ENCODE data around the gene MYO9A.

Gene MYO9A, protein sequence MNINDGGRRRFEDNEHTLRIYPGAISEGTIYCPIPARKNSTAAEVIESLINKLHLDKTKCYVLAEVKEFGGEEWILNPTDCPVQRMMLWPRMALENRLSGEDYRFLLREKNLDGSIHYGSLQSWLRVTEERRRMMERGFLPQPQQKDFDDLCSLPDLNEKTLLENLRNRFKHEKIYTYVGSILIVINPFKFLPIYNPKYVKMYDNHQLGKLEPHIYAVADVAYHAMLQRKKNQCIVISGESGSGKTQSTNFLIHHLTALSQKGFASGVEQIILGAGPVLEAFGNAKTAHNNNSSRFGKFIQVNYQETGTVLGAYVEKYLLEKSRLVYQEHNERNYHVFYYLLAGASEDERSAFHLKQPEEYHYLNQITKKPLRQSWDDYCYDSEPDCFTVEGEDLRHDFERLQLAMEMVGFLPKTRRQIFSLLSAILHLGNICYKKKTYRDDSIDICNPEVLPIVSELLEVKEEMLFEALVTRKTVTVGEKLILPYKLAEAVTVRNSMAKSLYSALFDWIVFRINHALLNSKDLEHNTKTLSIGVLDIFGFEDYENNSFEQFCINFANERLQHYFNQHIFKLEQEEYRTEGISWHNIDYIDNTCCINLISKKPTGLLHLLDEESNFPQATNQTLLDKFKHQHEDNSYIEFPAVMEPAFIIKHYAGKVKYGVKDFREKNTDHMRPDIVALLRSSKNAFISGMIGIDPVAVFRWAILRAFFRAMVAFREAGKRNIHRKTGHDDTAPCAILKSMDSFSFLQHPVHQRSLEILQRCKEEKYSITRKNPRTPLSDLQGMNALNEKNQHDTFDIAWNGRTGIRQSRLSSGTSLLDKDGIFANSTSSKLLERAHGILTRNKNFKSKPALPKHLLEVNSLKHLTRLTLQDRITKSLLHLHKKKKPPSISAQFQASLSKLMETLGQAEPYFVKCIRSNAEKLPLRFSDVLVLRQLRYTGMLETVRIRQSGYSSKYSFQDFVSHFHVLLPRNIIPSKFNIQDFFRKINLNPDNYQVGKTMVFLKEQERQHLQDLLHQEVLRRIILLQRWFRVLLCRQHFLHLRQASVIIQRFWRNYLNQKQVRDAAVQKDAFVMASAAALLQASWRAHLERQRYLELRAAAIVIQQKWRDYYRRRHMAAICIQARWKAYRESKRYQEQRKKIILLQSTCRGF (N-terminal part only)

DNA sequence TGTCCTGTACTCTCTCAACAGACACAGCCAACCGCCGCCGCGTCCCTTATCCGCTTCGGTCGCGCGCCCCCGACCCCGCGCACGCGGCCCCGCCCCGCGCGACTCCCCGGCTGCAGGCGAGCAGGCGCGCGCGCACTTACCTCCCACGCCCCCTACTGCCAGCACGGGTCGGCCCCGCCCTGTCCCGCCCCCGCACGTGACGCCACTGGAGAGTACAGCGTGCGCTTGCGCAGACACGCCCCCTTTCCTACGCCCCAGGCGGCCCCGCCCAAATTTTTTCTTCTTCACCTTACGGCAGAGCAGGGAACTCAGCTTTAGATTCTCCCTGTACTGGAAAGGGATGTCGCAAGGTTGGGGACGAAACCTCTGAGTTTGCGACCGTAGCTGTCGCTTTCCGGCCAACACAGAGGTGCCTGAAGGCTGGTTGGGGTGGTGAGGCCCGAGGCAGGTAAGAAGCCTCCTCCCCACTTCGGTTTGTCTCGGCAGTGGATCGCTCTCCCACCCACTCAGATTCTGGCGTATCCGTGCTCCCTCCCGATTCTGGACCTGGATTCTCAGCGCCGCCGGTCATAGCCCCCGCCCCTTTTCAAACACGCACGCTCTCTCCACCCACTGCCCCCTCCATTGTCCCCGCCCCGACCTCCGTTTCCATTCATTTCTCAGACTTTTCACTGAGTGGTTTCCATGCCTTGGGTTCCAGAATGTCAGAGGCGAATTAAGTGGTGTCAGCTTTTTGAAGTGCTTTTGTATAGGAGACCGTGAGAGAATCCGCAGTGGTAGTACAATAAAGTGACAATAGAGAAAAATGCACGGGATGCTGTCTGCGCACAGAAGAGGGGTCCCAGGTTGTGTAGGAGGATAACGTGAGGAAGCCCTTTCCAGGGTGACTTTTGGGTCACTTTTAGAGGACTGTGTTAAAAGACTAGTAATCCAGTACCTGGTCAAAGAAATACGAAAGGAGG is at the start of gene MYO9A, which contains the start of gene SENP8:
MYO9A (minus strand) TSS at position 134 of the 962 bp plus-strand sequence. CDS start 71,587 bp downstream, outside the sequence.
SENP8 (plus strand) TSS at position 387 of the 962 bp plus-strand sequence. CDS start 21,221 bp downstream, outside the sequence.
- DNase-seq (ENCODE audit: low read depth): peak; percentile 99

DNA sequence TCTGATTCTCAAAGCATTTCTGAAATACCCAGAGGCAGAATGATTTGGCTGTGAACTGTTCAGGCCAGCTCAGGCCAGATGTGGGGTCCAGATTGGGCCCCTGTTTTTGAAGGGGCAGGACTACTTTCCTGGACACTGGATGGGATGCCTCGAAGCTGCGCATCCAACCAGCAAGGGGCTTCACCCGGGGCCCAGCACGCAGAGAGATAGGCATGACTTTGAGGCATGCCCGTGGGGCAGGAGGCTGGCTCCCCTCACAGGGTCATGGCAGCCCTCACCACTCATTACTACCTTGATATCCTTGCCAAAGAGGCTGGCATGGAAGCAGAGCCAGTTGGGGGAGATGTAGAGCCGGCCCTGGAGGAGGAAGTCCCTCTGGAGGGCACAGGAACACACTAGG is 49.5 kb upstream of the MYO9A start:
- no peak for DNase-seq (ENCODE audit: low read depth)

DNA sequence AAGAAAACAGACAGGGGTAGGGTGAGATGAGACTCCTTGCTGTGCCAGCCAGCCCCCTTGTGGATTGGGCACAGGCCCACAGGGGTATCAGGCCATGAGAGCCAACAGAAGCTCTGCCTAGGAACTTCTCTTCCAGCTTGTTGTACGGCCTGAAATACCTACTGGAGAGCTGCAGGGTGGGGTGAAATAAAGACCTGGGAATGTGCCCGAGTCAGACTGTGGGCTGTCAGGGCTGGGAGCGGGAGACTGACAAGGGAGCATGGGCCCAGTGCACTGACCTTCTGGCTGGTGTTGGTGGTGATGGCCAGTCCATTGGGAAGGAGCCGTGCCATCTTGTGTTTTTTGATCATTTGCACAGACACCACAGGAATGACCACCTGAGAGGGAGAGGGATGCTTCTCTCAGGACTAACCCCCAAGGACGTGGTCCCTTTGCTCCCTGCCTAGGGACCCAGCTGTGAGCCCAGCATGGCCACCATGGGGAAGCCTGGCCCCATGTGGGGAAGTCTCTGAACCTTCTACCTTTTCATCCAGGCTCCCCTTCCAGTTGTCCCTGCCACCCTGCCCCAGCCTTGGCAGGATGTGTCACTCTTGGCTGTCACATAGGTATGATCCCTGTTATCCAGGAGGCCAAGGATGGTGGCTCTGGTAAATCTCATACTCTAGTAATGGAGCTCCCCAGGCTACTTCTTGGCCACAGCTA is 48.9 kb upstream of the MYO9A start:
- no peak for DNase-seq (ENCODE audit: low read depth)

DNA sequence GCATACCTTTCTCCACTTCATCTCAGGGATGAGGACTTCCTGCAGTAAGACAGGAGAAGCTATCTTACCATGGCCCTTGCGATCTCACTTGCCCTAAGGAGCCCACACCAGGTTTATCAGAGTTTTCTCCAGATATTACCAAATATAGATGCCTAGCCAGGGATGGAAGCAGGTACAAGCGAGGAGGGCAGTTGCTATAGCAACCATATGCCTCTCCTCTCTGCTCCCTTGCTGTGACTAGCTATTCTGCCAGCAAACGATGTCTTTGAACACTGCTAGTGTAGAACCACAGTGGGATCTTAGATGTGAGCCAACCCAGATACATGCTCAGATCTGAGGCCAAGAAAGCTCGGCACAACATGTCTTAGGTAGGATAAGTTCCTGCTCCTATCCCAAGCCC is 45.8 kb upstream of the MYO9A start:
- DNase-seq (ENCODE audit: low read depth): no peak

DNA sequence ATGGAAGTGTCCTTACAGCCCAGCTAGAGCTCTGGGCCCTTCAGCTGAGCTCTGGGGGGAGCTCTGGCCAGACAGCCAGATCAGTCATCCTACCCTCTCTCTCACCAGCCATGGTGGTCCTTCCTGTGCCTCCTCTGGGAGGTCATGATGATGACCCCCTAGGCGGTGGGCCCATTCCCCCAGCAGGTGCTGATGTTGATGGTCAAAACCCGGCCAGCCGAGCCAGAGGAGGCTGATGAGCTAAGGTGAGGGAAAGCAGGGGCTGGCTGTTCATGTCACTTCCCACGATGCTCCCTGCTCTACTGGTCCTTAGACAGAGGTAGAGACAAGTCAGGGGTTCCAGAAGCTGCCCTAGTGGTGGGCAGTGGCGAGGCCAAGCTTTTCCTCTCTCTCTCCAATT is 44.6 kb upstream of the MYO9A start:
- DNase-seq (ENCODE audit: low read depth): no peak

DNA sequence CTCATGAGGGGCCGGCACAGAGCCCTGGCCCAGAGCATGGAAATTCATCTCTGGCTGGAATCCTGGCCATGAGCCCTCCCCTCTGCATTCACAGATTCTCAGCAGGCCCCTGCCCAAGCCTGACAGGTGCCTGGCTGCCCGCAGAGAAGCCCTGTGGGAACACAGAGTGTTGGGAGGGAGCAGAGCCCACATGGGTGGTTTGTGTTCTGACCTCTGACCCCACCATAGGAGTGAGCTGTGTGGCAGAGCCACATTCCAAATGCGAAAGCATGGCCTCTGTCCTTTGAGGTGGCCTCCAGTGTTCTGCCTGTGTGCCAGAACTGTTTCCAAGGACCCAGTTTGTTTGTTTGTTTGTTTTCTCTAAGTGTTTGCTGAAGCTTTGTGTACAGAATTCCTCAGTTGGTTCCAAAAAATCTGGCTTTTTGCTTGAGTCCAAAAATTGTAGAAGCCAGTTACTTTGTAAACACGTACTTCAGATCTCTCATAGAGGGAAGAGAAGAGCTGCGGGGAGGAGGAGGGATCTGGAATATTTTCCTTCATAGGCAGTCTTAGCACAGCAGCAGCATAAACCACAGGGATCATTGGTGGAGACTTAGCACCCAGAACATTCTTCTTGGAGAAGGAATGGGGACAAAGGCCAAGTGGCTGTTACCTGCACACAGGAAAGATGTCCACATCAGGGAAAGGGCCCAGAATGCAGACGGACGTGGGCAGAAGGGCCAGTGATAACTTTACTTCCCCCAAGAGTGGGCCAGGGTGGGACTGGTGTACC is 43.6 kb upstream of the MYO9A start:
- DNase-seq (ENCODE audit: low read depth): no peak

DNA sequence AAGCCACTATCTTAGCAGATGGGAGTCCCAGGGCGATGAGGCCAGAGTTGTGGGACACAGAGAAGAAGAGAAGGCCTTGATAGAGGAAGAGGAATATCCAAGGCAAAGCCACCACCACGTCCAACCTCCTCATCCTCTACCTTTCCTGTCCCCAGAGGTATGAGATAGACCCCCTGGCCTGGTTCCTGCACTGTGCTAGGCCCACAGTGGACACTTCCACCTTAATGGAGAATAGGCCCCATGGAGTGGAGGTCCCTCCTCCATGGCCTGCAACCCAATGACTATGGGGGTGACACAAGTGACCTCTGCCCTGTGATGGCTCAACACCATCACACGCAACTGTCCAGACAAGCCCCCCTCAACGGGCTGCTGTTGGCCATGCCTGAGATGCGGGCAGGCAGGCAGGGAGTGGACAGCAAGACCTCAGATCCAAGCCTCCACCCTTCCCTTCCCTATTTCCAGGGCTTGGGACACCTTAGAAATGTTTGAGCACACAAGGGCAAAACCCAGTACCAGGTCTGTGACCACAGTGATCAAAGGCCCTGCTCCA is 42.8 kb upstream of the MYO9A start:
- no peak for DNase-seq (ENCODE audit: low read depth)

DNA sequence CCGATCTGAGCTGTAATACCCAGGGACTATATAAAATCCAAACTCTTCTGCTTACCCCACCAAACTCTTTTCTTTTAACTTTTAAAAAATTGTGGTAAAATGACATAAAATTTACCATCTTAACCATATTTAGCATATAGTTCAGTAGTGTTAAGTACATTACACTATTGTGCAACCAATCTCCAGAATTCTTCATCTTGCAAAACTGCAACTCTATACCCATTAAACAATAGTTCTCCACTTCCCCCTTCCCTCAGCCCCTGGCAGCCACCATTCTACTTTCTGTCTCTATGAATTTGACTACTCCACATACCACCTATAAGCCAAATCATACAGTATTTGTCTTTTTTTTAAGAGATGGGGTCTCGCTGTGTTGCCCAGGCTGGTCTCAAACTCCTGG is 39.0 kb upstream of the MYO9A start:
- DNase-seq (ENCODE audit: low read depth): no peak

DNA sequence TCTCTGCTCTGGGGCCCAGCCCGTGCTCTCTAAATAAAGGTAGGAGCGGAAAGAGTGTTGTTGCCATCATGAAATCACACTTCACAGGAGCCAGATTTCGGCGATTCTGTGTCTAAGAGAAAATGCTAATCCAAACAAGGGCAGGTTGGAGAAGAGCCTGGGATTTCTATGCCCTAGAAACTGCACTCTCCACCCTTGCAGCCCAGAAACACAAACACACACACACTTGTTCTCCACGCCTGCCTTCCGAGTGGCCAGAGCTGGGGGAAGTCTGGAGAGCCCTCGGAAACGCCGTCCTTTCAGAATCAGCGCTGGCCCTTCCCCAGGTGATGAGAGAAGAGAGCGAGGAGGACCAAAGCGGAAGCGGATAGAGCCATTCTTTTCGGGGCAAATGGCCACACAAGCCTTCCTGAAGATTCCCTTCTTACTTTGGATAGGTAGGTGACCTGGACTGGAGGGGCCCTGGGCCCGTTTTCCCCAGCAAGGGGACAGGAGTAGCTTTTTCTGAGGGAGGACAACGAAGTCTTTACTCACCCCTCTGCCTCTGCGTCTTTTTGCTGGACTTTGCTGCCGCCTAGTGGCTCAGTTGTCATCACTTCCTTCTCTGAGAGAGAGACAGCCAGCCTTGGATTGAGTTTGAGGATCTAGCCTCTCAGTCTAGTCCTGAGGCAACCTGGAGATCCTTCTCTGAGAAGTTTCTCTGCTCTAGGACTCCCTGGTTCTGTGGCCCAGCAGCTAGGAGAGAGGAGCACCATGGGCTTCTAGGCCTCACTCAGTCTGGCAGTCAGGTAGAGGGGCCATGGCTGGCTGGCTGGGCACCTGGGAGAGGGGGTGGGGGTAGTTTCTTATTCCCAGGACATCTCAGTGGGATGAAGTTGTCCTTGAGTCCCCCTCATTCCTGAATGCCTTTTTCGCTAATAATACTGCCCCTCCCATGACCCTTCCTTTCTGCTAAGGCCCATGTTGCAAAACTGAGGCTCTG is 38.0 kb upstream of the MYO9A start:
- peak; percentile 72 for DNase-seq (ENCODE audit: low read depth)

DNA sequence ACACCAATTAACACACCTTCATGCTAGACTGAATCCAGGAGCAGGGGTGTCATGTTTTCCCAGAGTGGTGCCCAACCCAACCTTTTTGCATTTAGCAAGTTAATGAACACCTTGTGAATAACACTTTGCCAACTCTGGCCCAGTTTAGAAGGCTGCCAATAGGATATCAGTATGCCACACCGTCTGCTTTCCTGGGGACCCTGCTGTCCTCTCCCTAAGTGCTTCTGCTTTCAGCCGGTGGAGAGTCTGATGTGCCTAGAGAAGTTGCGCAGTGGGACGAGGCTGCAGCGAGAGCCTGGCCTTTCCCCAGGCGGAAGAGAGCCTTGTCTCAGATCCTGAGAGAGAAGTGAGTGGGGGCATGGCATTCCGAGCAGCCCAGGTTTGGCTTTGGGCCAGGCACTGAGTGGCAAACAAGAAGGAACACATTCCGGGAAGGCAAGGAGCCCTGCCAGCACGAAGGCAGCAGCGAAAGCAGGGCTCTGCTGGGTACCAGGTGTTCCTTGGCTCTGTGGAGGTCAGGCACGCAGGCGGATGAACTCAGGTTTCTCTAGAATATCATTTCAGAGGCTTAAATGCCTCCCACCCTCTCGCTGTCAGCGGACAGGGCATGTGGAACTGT is 37.2 kb upstream of the MYO9A start:
- DNase-seq (ENCODE audit: low read depth): no peak

DNA sequence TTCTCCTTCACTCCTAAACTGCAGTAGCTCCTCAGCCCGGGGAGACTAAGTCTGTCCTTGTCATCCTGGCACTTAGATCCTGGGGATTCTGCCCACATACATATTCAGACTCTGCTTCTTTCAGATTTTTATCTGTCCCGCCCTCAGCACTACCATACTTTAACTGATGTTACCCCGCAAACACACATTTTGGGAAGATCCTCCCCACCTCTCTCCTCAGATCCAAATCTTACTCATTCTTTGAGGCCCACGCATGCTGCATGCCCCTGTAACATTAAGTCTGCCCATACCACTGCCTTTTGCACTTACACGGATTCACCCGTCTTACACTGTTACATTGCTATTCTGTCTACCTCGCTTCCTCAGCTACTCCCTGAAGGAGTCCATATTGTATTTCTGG is 36.4 kb upstream of the MYO9A start:
- DNase-seq (ENCODE audit: low read depth): no peak

DNA sequence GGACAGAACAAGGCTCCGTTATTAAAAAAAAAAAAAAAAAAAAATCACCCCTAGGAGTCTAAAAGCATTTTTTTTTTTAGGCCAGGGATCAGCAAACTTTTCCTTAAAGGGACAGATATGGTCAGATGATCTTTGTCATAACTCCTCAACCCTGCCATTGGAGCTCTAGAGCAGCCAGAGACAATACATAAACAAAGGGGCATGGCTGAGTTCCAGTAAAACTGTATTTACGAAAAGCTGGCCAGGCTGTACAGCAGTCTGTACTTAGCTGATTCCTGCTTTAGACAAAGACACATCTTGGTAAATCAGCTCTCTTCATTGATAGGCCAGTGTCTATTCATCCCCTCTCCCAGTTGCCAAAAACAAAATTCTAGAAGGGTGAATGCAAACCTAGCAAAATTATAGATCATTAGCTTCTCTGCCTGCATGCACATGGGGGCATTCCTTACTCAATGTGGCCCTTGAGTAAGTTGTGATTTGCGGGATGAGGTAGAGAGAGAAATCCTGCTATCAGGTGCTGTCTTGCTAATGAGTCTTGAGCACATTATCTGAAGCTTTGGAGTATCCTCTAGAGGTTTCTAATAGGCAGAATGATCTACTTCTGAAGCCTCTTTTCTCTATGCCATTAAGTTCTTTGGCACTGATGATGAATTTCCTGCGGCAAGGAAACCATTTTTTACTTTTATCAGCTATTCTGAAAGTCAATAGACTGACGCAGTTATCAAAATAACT is 35.5 kb upstream of the MYO9A start:
- DNase-seq (ENCODE audit: low read depth): no peak

DNA sequence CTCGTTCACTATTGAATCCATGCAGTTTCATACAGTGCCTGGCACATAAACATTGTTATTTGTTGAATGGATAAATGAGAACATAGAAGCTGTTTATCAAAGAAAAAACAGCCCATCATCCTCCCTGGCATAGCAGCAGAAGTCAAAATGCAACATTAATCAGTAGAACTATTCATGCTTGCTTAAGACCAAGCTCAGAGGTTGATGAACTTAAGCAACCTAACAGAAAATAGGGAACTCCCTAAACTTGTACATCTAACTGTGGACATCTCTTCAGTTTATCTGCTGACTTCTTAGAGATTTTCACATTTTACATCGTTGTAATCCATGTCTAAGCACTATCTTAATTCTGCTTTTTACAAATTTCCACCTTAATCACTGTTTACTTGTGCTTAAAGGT is 29.5 kb upstream of the MYO9A start:
- no peak for DNase-seq (ENCODE audit: low read depth)

DNA sequence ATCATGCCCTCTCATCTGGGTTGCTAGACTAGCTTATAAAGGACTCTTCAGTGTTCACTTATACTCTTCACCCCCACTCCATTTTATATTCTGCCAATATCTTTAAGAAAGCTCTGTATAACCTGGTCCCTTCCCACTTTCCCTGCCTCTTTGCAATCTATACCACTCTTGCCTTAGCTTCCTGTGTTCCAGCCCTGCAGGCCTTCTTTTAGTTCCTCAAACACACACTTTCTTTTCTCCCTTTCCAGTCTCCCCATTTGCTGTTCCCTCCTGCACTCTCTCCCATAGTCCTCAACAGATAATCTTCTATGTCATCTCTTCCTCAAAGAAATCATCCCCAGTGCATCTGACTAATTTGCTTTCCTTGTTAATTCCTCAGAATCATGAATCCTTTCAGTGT is 29.0 kb upstream of the MYO9A start:
- no peak for DNase-seq (ENCODE audit: low read depth)

DNA sequence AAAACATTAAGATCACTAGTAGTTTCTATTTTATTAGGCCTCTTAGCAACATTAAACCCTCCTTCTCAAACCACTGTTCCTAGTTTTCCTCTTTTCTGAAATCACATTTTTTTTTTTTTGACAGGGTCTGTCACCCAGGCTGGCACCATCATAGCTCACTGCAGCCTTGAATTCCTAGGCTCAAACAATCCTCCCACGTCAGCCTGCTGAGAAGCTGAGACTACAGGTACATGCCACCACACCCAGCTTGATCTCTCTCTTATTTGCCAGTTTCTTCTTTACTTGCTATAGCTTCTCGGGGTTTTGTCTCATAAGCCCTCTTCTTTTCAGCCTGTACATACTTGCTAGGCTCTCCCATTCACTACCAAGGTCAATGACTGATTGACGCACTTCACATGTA is 28.3 kb upstream of the MYO9A start:
- no peak for DNase-seq (ENCODE audit: low read depth)

DNA sequence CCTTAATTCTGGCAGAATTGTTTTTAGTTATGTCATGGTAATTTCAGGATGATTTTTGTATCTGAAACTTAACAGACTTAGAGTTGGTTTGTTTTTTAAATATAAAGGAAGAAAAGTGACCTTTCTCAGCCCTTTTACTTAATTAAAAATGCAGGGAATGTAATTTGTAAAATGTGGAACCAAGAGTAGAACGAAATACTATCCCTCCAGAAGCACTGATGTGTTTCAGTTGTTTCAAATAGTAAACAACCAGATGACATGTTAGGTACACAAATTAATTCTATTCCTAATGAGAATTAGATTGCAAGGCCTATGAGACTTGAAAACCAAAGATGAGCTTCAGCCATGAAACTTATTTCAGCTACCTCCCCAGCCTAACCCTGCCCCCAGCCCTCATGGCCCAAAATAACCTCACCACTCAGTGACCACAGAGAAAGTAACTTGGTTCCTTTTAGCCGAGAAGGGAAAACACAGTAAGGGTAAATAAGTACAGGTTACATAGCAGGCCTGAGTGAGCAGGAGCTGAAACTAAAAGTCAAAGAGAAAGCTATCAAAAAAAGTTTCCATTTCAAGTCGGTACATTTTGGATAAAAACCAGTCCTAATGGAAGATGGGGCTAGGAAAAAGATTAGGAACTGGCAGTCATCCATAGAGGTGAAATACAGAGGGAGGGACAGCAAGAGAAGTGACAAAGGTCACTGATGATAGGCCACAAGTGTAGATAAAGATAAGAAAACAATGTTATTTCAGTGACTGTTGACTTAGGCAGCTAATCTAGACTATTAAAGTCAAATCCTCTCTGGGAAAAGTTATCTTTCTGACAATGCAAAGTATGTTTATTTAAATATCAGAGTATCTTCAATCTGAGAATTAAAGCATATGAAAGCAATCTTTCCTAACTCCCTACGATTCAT is 23.5 kb upstream of the MYO9A start:
- DNase-seq (ENCODE audit: low read depth): no peak
